GM18858 (cell line): Measurements from ENCODE around the gene ARF6.
"Not testable (repeated sequence)": the region's sequence is repeated elsewhere in the genome, so short reads cannot be mapped to it uniquely, and the experiment has no call there.

Source experiments
- ATAC-seq: cut with Tn5 transposase; IDR thresholded peaks from one replicate; pipeline ENCODE4 v1.9.1; 2021; ENCODE audit not compliant: unreplicated experiment

Gene ARF6

GRCh38 chr14:49905989-49906388 lies 13.1 kb downstream of the ARF6 start:
- ATAC-seq = no peak

DNA sequence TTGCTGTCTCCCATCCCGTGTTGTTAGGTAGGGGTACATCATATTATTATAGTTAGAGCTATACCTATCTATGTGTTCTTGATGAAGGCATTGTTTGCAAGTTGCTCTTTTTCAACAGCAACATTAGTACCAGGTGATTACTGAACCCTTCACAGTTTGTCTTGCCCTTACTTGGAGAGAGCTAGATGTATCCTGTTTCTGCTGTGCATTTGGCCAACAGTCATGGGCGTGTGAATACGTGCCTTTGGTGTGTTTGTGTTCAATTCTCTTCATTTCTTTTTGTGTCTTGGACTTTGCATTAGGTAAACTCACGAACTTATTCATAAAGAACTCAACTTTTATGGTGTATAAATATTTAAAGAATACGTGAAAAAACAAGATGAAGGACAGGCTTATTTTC lies 14.3 kb downstream of the ARF6 start:
- no peak for ATAC-seq

DNA sequence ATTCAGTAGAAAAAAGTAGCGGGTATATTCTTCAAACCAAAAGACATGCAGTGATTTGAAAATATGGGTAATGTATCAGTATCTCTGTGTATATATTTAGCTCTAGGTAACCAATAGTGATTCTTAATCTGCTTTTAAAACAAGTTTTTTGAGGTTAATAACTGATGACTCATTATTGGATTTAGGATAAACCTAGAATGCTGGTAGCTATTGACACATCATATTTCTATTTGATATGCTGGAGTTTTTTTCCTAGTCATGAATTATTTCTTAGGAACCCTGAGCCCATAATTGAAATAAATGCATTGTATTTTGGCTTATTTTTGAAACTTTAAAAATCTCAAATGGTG lies 15.5 kb downstream of the ARF6 start:
- ATAC-seq = no peak

DNA sequence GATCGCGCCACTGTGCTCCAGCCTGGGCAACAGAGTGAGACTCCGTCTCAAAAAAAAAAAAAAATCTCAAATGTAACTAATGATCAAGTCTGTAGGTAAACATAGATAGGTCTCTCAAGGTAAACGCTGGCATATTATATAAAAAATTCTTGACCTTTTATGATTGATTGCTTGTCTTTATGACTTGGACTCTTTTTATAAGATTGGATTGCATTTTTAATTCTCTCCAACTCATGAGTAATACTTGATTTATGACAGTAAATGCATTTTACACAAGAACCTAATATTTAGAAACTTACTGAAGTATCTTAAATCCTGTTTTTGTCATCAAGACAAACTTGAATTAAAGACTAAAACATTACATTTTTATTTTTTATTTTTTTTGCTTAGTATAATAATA lies 16.1 kb downstream of the ARF6 start:
- no peak for ATAC-seq

- ATAC-seq = no peak
These were observed 22.2 kb downstream of the ARF6 start for GRCh38 chr14:49915085-49915484.

GRCh38 chr14:49918706-49919105 lies 25.8 kb downstream of the ARF6 start:
- ATAC-seq = no peak

GRCh38 chr14:49919825-49920659 lies 27.2 kb downstream of the ARF6 start:
- no peak for ATAC-seq

- ATAC-seq = no peak
These were observed 28.1 kb downstream of the ARF6 start for GRCh38 chr14:49920935-49921334.

- ATAC-seq = no peak
These were observed 28.5 kb downstream of the ARF6 start for GRCh38 chr14:49921401-49921800.

DNA sequence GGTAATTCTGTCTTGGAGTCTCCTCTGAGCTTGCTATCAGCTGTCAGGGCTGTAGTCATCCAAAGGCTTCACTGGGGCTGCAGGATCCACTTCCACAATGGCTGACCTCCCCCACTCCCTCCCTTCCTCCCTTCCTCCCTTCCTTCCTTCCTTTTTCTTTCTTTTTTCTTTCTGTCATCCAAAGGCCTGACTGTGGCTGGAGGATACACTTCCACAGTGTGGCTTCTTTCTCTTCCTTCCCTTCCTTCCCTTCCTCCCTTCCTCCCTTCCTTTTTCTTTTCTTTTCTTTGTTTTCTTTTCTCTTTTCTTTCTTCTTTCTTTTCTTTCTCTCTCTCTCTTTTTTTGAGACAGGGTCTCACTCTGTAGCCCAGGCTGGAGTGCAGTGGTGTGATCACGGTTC lies 30.6 kb downstream of the ARF6 start:
- no peak for ATAC-seq

DNA sequence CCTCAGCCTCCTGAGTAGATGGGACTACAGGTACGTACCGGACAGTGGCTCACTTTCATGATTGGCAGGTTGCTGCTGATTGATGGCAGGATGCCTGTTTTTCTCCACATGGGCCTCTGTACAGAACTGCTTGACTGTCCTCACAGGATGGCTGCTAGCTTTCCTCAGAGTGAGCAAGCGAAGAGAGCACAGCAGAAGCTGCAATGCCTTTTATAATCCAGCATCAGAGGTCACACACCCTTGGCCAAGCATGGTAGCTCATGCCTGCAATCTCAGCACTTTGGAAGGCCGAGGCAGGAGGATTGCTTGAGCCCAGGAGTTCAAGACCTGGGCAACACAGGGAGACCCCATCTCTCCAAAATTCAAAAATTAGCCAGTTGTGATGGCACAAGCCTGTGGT lies 31.0 kb downstream of the ARF6 start:
- ATAC-seq = no peak

GRCh38 chr14:49924852-49925251 lies 32.0 kb downstream of the ARF6 start:
- no peak for ATAC-seq

GRCh38 chr14:49926803-49927202 lies 33.9 kb downstream of the ARF6 start:
- no peak for ATAC-seq

DNA sequence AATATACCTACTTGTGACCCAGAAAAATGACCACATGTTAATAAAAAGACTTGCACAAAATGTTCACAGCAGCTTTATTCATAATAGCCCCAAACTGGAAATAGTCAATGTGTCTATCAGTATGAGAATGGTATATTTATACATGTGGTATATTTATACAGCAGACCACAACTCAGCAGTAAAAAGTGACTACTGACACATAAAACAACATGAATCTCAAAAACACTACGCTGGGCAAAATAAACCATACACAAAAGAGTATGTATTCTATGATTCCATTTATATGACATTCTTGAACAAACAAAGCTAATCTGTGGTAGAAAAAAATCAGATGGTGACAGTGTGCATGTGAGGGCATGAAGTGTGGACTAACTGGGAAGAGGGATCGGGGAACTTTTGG lies 35.1 kb downstream of the ARF6 start:
- ATAC-seq = no peak

DNA sequence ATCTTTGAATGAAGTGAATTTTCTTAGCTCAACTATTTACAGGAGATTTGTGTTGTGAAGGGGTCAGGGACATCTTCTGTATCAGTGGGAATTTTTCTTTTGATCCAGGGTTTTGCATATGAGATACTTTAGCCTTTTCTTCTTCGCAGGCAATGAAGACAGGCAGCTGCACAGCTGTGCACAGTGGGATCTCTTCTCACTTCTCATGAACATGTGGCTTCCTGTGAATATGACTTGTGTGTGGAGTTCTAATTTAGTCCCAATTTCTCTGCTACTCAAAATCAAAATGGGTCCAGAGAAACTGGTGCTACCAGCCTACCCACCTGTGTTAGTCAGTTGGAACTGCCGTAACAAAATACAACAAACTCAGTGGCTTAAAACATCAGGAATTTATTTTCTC lies 37.8 kb downstream of the ARF6 start:
- no peak for ATAC-seq

DNA sequence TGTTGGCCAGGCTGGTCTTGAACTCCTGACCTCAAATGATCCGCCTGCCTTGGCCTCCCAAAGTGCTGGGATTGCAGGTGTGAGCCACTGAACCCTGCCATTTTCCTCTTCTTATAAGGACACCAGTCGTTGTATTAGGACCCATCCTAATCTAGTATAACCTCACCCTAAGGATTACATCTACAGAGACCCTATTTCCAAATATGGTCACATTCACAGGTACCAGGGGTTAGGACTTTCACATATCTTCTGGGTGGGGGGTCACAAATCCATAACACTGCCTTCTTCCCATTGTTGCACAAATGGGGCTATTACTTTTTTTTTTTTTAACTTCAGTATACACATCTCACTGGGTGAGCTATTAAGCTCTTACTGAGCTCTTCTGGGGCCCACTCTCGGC lies 38.6 kb downstream of the ARF6 start:
- ATAC-seq = no peak

GRCh38 chr14:49933128-49933527 lies 40.2 kb downstream of the ARF6 start:
- ATAC-seq = no peak

DNA sequence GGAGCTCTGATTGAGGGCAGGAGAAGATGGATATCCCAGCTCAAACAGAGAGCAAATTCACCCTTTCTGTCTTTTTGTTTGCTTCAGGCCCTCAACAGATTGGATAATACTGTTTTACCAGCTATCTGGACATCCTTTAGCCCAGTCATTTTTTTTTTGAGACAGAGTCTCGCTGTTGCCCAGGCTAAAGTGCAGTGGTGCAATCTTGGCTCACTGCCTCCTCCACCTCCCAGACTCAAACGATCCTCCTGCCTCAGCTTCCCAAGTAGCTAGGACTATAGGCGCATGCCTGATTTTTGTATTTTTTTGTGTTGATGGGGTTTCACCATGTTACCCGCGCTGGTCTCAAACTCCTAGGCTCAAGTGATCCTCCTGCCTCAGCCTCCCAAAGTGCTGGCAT lies 40.8 kb downstream of the ARF6 start:
- no peak for ATAC-seq

GRCh38 chr14:49934646-49935045 lies 41.8 kb downstream of the ARF6 start:
- no peak for ATAC-seq

- ATAC-seq = no peak
These were observed 42.6 kb downstream of the ARF6 start for GRCh38 chr14:49935526-49935925.

DNA sequence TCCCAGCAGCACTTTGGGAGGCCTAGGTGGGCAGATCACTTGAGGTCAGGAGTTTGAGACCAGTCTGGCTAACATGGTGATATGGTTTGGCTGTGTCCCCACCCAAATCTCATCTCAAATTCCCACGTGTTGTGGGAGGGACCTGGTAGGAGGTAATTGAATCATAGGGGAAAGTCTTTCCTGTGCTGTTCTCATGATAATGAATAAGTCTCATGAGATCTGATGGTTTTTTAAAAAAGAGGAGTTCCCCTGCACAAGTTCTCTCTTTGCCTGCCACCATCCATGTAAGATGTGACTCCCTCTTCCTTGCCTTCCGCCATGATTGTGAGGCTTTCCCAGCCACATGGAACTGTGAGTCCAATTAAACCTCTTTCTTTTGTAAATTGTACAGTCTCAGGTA lies 43.4 kb downstream of the ARF6 start:
- not testable (repeated sequence) for ATAC-seq

GRCh38 chr14:49936882-49937281 lies 44.0 kb downstream of the ARF6 start:
- ATAC-seq = not testable (repeated sequence)

GRCh38 chr14:49939215-49939614 lies 46.3 kb downstream of the ARF6 start:
- ATAC-seq = not testable (repeated sequence)
